HG03571 (cell line): ENCODE data around the gene SETBP1.

Experiments
- ATAC-seq: cut with Tn5 transposase; IDR thresholded peaks from one replicate; pipeline ENCODE4 v1.9.1; 2021; ENCODE audit not compliant: unreplicated experiment

The SETBP1 gene

DNA sequence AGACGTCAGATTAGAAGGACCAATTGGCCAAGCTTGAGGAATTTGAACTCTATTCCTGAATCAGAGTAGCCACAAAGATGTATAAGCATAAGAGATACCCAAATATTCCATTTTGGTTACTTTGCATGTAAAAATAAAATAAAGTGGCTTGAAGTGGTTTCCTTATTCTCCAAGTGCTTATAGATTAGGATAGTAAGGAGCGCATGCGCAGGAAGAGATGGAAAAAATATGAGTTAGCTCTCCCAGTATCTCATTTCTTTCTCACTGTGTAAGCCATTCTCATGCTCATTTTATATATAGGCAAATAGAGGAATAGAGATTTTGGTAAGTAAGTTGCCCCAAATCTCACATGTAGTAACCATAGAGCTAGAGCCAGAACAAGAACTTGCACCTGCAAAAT lies 241.3 kb downstream of the SETBP1 start:
- no peak for ATAC-seq

DNA sequence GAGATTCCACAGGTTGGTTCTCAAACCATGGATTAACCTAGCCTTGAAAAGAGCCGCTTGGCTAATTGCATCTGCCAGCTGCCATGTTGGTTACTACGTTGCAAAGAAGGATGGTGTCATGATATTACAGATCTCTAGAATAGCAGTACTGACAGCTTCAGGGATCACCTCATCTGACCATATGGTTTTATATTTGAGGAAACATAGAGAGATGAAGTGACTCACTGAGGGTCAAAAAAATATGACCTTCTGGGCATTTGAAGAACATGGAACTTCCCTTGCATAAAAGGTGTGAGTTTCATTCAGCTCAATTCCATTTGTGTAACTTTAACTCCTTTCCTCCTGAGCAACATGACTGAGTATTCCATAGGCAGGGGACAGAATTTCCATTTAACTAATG lies 242.3 kb downstream of the SETBP1 start:
- no peak for ATAC-seq

DNA sequence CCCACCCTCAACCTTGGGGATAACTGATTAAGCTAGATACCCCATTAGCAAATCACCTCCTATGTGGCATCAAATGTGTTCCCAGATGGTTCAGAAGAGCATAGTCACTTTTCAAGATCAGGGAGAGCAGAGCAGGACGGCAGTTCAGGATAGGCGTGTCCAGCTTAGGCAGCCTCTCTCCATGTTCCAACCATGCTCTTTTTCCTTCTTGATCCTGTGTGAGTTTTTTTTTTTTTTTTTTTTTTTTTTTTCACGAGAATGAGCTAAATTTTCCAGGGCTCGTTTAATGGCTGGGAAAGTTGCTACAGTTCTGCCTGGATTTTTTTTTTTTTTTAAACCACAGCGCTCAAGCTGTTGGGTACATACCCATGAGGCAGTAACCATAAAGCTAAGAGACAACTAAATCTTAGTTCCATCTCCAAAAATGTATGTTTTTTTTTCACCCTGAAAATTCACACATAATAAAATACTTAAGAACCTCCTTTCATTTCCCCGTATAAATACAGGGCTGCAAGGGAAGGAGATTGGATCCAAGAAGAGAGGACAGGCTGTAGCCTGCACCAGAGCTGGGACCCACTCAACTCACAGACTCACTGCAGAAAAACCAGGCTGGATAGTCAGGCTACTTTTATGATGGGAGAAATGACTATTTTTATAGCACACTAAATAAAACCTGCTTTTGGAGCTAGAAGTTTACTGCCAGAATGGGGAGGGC lies 244.3 kb downstream of the SETBP1 start:
- no peak for ATAC-seq

DNA sequence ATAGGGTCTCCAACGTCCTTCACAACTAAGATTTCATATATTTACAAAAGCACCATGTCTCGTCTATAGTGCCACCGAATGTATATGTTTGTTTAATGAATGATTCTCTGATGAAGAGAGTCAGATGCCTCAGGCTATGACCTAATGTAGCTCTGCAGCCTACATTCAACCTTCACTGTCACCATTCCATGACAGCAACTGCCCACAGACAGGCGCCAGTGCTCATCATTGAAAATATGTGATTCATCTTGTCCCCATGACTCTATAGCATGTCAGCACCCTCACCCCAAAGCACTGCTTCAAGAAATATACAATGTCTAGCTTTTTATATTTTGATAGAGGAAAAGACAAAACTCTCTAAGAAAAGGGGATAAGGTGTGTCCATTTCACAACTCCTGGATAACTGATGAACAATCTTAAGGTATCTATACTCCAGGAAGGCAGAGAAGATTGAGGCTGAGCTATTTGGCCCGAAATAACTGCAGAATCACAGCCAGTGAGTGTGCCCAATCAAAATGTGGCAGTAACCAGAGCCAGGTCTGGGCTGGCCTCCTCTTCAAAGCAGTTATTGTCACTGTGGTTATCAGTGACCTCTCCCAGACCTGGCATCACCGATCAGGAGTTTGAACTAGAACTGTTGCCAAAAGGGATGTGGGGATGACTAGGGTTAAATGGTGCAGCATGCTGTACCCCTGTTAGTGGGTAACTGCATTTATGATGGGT lies 246.6 kb downstream of the SETBP1 start:
- no peak for ATAC-seq

DNA sequence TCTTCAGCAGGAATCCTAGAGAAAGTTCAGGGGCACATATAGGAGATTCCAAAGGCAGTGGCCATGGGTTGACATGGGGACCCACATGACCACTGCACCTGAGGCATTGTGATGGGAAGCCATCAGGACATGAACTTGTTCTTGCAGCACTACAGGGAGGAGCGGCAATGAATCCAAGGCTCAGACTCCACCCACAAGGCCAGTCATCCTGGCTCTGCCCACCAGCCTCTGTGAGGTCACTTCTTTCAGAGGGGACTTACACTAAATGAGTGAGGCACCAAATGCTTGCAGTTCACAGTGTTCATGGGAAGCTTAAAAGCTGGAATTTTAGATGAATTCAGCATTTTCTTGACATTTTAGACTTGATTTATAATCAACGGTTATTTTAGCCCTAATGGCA lies 254.2 kb downstream of the SETBP1 start:
- no peak for ATAC-seq

DNA sequence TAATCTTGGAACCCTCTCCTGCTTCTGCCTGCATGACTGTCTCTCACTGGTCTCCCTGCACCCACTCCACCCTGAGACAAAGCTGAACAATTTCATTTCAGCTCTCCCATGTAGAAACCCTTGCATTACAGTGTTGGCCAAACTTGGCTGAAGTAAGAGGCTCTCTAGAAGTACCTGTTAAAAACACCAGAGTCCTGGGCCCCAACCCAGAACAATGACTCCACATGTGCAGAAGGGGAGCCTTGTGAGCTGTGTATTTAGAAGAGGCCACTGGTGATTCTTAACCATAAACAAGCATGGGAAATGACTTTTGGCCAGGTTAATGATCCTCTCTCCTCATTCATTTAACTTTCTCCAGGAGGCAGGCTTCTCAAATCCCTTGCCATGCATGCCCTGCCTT lies 254.8 kb downstream of the SETBP1 start:
- ATAC-seq, result no peak

DNA sequence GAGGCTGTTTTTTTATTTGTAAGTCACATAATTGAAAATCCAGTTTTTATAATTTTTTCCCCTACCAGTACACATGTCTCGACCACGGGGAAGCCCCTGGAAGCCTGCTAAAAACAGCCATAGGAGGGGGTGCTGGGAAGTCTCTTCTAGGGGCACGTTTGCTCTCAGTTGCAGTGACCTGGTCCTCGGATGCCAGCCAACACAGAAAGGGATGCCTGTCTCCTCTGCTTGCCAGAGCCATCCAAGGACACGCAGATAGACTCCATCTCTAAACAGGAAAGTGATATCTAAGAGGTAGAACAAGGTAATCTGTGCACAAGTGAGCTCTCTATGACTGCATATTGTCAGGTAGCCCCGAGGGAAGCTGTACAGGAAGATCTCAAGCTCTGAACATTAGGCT lies 255.8 kb downstream of the SETBP1 start:
- no peak for ATAC-seq

DNA sequence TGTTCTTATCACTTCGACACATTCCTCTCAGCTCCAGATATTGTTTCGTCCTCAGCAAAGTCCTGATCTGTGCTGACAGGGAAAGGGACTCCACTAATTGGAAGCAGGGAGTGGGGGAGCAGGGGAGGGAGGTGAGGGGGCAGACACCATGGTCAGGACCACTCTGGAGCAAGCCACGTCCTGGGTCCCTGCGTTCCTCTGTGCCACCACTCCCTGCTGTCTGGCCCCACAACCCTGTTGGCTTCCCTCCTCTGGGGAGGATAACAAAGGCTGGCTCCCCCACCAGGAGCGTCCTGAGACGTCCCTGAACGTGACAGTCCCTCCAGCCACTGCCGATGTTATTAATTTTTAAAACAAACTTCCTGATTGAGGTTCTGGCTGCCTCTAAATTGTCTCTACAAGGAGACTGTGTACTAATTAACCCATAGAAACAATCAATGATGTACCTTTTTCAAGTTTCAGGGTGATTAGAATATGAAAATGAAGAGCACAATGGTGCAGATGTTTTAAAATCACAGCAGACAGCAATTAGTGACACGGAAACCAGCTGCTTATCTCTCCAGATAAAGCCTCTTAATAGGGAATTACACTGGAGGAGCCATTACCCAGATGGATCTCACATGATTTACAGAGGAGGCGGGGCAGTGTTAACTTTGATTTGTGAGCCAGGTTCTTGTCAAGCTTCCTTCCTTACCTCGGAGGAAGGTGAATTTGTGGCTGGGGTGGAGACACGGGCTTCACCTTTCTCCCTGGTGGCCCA lies 257.5 kb downstream of the SETBP1 start:
- ATAC-seq, result no peak

DNA sequence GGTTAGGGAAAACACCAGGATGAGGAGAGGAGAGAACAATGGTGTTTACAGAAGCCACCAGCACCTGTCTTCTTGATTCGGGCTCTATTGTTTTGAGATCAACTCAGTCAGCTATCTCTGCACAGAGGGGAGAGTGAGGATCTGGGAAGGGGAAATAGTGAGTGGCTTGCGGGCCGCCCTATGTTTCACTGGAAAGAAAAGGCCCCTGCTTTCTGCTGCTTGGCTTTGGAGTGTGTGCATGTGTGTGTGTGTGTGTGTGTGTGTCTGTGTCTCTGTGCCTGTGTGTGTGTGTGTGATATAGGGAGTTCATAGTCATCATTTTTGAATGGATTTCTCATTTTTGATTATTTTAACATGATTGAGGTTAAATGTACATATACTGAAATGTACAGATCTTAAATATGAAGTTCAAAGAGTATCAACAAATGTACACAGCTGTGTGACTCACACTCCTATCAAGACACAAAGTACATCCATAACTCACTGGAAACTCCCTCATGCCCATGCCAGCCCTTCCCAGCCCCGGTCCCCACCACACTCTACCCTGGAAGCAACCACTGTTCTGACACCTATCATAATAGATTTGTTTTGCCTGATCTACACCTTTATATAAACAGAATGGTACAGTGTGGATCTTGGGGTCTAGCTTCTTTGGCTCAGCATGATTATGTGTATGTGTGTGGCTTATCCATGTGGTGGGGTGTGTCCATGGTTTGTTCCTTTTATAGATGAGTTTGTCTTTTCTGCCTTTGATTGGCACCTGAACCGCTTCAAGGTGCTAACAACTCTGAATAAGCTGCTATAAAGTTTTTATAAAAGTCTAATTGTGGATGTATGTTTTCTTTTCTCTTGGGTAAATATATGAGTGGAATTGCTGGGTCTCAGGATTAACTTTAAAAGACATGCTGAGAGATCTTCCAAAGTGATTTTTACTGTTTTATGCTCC lies 258.3 kb downstream of the SETBP1 start:
- no peak for ATAC-seq

DNA sequence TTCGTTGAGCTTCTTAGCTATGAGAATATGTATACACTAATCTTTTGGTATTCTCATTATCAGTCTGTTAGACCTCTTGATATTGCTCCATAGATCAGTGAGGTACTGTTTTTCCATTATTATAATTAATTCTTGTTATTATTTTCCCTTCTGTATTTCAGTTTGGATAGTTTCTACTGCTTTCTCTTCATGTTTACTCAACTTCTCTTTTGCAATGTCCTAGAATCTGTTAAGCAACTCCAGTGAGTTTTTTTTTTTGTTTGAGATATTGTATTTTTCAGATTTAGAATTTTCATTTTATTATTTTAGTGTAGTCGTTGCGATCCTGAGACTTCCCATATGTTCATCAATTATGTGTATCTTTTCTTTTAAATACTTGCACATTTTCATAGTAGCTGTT lies 260.8 kb downstream of the SETBP1 start:
- no peak for ATAC-seq

DNA sequence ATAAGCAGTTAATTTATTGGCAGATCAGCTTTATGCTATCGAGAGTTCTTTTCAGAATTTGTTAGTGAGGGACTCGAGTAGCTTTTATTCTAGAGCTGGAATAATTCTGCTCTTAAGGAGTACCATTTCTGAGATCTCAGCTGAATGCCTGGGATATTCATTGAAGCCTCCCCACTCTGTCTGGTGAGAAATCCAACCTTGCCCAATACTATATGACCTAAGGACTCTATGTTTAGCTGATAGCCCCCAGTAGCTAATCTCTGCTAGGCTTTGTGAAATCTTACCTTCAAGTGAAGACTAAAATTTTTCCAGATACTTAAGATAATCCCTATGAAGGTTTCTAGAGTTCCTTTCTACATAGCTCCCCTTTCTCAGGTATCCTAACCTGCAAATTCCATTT lies 261.4 kb downstream of the SETBP1 start:
- no peak for ATAC-seq

DNA sequence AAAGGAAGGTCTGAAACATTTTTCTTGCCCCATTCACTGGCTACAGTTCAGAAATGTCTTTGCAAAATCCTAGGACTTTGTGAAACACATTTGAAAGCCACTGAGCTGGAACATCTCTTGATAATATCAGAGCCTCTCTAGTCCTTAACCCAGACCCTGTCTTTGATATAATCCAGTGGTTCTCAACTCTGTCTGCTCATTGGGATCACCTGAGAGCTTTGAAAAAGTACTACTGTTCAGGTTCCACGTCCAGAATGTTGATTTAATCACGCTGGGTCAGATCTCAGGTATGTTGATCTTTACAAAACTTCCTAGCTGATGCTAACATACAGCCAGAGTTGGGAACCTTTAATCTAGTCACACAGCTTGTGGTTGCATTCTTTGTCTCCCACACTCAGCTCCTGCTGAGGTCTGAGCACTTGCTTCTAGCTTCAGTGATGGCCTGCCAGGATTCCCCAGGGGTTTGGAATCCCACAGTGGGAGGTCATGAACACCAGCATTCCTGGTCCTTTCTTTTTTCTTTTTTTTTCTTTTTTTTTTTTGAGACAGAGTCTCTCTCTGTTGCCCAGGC lies 262.7 kb downstream of the SETBP1 start:
- ATAC-seq, result no peak

DNA sequence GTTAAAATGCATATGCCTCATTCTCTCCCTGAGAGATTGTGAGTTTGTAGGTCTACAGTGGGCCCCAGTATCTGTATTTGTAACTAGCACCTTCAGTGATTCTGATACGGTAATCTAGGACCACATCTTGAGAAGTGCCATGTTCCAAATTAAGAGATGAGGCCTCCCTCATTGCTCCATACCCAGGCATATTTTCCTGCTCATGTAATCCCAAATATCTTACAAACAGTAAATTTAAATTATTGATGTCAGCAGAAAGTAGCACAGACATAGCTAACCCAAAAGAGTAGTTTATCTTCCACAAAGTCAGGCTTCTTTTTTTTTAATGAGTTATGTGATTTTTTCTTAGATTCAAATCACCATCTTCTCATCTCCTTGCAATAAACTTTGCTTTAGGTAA lies 263.8 kb downstream of the SETBP1 start:
- no peak for ATAC-seq

DNA sequence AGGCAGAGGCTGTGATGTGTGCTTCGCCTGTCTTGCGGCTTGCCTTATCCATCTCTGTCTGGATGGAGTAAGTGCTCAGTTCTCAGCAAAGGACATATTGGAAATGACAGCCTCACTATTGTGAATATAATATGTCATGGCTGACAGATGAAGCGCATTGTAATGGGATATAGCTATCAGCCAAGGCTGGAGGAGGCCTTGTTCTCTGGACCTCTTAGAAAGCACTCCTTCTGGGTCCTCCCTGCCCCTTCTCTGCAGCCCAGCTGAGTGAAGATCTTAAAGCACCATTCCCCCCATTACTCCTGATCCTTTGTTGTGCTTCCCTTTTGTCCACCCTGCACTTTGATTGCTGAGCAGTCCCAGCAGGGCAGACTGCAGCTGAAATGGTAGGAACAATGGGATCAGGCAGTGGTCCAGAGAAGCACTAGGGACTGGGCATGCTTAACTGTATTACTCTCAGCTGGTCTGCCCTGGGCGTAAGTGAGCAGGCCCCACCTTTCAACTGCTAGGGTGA lies 265.3 kb downstream of the SETBP1 start:
- no peak for ATAC-seq

DNA sequence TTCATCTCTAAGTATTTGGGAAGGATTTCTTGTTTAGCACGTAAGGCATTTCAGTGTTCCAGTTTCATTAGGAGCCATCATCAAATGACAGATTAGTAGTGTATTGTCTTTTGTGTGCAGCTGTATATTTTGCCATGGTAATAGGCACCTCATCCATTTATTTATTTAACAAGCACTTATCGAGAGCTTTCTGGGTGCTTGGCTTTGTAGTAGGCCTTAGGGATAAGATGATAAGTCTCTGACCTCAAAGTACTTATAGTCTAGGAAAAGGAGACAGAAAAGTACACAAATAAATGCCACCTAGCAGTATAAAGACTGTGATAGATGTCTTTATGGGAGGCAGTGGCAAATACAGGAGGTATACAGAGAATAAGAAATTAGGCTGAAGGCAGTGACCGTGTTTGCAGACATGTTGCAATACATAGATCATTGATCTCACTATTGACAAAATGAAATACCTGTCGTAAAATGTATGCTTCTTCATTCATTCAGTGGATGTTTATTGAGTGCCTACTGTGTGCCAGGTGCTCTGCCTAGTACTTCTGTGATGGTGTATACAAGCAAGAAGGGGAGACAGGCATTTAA lies 265.9 kb downstream of the SETBP1 start:
- ATAC-seq, result no peak

DNA sequence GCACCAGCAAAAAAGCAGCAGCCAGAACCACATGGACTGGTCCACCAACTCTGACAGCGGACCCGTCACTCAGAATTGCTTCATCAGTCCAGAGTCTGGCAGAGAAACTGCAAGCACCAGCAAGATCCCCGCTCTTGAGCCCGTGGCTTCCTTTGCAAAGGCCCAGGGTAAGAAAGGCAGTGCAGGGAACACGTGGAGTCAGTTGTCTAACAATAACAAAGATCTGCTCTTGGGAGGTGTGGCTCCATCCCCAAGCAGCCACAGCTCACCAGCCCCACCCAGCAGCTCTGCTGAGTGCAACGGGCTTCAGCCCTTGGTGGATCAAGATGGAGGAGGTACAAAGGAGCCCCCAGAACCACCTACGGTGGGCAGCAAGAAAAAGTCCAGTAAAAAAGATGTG lies 269.3 kb downstream of the SETBP1 start:
- no peak for ATAC-seq

DNA sequence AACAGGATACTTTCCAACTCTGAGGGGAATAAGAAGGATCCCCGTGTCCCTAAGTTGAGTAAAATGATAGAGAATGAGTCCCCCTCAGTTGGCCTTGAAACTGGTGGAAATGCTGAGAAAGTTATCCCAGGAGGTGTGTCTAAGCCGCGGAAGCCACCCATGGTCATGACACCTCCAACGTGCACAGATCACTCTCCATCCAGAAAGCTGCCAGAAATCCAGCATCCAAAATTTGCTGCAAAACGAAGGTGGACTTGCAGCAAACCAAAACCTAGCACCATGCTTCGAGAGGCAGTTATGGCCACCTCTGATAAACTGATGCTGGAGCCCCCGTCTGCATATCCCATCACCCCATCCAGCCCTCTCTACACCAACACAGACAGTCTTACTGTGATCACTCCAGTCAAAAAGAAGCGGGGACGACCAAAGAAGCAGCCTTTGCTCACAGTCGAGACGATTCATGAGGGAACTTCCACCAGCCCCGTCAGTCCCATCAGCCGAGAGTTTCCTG lies 270.1 kb downstream of the SETBP1 start:
- no peak for ATAC-seq

DNA sequence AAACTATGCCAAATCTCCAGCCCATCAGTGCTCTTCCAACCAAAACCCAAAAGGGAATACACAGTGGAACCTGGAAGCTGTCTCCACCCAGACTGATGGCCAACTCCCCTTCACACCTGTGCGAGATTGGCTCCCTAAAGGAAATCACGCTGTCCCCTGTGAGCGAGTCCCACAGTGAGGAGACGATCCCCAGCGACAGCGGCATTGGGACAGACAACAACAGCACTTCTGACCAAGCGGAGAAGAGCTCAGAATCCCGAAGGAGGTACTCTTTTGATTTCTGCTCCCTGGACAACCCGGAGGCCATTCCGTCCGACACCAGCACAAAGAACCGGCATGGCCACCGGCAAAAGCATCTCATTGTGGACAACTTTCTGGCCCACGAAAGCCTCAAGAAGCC lies 271.1 kb downstream of the SETBP1 start:
- no peak for ATAC-seq

DNA sequence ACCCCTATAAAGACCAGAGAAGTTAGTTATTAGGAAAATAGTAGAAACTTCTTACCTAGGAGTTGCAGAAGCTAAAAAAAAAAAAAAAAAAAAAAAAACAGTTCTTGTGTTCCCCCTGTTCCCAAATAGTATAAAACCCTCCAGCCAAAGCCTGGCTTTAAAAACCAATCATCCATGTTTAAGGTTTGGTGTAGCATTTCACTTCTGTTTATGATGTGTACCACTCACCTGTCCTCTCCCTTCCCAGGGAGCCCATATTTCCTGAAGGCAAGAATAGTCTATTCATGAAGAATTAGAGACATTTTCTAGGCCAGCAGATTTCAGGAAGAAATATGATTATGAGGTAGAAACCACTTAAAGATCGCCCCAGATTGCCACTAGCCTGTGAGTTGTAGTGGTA lies 273.6 kb downstream of the SETBP1 start:
- no peak for ATAC-seq

DNA sequence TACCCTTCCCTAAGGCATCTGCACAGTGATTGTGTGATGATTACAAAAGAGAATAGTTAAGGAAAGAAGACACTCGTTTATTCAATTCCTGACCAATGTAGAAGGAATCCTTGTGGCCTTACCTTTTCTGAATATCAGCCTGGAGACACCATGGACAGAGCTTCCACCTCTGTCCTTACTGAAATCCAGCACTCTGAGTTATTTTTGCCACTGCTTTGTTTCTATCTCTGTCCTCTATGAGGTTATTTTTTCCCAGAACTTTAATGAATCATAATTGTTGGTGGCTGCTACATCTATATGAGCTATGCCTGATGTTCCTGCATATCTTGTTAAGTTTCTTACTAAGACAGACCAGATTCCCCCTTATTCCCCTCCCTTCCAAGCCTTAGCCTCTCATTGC lies 275.1 kb downstream of the SETBP1 start:
- no peak for ATAC-seq
